MG63 (cell line): ENCODE measurements around the gene ZNF488. TPM values are rescaled to one million over a fixed set of nuclear protein-coding genes. Genes with fewer than 3 reads are reported as not detected.
"Not testable (repeated sequence)": the region's sequence is repeated elsewhere in the genome, so short reads cannot be mapped to it uniquely, and the experiment has no call there.

Source experiments
- DNase-seq: peaks from one replicate; pipeline ENCODE4 v3.0.0-alpha.2; 2020
- H3K27me3 ChIP-seq: fragments of 250-450 bp; sonication (Bioruptor Pico); 2 replicates; pipeline ENCODE4 v1.5.1; 2020; ENCODE audit warnings: mild to moderate bottlenecking, moderate library complexity
- H3K36me3 ChIP-seq: fragments of 250-450 bp; sonication (Bioruptor Pico); 2 replicates; pipeline ENCODE4 v1.5.1; 2020; ENCODE audit warnings: mild to moderate bottlenecking, moderate library complexity
- H3K4me3 ChIP-seq: fragments of 250-450 bp; sonication (Bioruptor Pico); 2 replicates; pipeline ENCODE4 v1.5.1; 2020; ENCODE audit warnings: mild to moderate bottlenecking, moderate library complexity
- H3K9me3 ChIP-seq: fragments of 250-450 bp; sonication (Bioruptor Pico); 2 replicates; pipeline ENCODE4 v1.5.1; 2020; ENCODE audit warnings: mild to moderate bottlenecking, moderate library complexity
- total RNA-seq: library from RNA; depleted of rRNA; stranded (reverse); fragments of >200 nt; shearing (Covaris generic); gene quantifications from 2 replicates; pipeline ENCODE4 v1.2.3, GENCODE V29; 2014; ENCODE audit warnings: low replicate concordance

Gene ZNF488
- total RNA-seq, 1 experiment from 2014 or later, result 0.07 TPM

GRCh38 chr10:47401874-47402640 lies 18.0 kb upstream of the ZNF488 start:
- Histone ChIP-seq H3K9me3 (no peaks in the 10 kb centered on the region), H3K27me3 (no peaks in the 10 kb centered on the region), H3K36me3 (no peaks in the 10 kb centered on the region), H3K4me3 (no peak overlapping the region)
- no peak for DNase-seq

DNA sequence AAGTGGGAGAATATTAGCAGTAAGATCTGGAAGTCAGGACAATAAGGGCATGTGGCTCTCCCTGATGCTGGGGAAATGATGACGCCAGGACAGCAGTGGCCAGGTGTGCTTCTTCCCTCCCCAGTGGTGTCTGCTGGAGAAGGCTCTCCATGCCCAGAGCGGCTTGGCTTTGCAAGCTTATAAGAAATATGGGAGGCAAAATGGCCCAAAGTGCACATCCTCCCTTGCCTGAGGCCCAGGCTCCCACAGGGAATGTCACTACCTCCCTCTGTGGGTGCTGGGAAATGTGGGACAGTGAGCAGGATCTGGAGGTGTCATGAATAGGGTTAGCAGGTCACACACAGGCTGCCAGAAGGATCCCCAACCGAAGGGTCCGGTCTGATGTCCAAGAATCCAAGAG lies 17.1 kb upstream of the ZNF488 start:
- Histone ChIP-seq H3K36me3 (no peaks in the 10 kb centered on the region), H3K9me3 (no peaks in the 10 kb centered on the region), H3K4me3 (no peak overlapping the region), H3K27me3 (no peaks in the 10 kb centered on the region)
- no peak for DNase-seq

DNA sequence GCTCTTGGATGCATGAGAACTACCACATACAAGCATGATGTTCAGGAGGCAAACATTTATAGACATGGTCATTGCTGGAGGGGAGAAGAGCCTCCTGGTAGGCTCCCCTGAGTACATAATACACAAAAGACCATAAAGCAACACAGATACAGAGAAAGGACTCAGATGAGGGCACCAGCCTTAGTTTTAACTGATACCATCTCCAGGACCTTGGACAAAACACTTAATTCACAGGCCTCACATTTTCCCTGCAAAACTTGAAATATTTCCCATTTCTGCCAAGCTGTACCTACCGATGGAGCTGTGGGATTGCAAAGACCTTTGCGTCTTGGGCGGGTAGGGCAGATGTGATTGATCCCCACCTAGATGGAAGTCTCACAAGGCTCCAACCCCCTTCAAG lies 16.7 kb upstream of the ZNF488 start:
- Histone ChIP-seq H3K36me3 (no peaks in the 10 kb centered on the region), H3K9me3 (no peaks in the 10 kb centered on the region), H3K4me3 (no peak overlapping the region), H3K27me3 (no peaks in the 10 kb centered on the region)
- no peak for DNase-seq

DNA sequence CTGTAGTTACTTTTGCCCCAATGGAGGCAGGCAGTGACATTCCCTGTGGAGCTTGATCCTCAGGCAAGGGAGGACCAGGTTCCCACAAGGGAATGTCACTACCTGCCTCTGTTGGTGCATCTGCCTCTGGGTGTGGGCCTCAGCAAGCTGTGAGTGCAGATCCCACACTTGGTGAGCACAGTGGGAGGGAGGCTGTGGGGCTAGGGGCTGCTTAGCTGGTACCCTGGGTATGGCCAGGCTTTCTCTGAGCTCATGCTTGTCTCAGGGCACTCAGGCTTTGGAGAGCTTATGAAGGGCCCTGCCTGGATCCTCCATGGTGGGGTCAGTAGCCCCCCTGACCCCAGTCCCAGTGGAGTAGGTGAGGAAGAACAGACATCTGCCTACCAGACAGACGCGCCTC lies 16.2 kb upstream of the ZNF488 start:
- H3K36me3 ChIP-seq, result no peaks in the 10 kb centered on the region
- H3K27me3 ChIP-seq, result no peaks in the 10 kb centered on the region
- no peaks in the 10 kb centered on the region for H3K9me3 ChIP-seq
- DNase-seq, result no peak
- H3K4me3 ChIP-seq, result no peak overlapping the region

DNA sequence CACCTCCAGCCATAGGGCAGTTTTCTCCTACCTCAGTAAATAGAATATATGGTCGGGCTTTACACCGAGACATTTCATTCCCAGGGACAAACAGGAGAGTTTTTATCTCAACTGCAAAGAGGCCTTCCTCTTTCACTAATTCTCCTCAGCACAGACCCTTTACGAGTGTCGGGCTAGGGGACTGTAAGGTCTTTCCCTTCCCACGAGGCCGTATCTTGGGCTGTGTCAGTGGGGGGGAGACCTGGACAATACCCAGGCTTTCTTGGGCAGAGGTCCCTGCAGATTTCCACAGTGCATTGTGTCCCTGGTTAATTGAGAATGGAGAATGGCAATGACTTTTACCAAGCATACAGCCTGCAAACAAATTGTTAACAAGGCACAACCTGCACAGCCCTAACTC lies 13.2 kb upstream of the ZNF488 start:
- Histone ChIP-seq H3K9me3 (no peaks in the 10 kb centered on the region), H3K27me3 (peaks cover 3% of the 10 kb centered on the region; the same call in 1 of the 2 replicates), H3K4me3 (no peak overlapping the region), H3K36me3 (no peaks in the 10 kb centered on the region)
- DNase-seq, result no peak

GRCh38 chr10:47396311-47396717 lies 12.2 kb upstream of the ZNF488 start:
- Histone ChIP-seq H3K36me3 (no peaks in the 10 kb centered on the region), H3K9me3 (no peaks in the 10 kb centered on the region), H3K27me3 (peaks cover 3% of the 10 kb centered on the region; the same call in 1 of the 2 replicates), H3K4me3 (no peak overlapping the region)
- no peak for DNase-seq

DNA sequence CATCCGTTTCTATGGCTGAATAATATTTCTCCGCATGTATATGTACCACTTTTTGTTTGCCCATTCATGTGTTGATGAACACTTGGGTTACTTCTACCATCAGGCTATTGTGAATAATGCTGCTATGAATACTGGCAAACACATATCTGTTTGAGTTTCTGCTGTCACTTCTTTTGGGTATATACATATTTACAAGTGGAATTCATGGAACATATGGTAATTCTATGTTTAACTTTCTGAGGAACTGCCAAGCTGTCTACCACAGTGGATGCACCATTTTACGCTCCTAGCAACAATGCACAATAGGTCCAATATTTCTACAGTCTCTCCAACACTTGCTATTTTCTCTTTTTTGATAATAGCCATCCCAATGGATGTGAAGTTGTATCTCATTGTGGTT lies 5.5 kb upstream of the ZNF488 start:
- Histone ChIP-seq H3K36me3 (no peaks in the 10 kb centered on the region), H3K9me3 (no peaks in the 10 kb centered on the region), H3K4me3 (no peak overlapping the region), H3K27me3 (peaks cover 3% of the 10 kb centered on the region; the same call in 1 of the 2 replicates)
- no peak for DNase-seq

GRCh38 chr10:47388879-47389278 lies 4.8 kb upstream of the ZNF488 start:
- no peak for DNase-seq
- no peaks in the 10 kb centered on the region for H3K36me3 ChIP-seq
- H3K9me3 ChIP-seq, result no peaks in the 10 kb centered on the region
- H3K27me3 ChIP-seq, result peaks cover 2% of the 10 kb centered on the region; the same call in 1 of the 2 replicates
- H3K4me3 ChIP-seq, result no peak overlapping the region

DNA sequence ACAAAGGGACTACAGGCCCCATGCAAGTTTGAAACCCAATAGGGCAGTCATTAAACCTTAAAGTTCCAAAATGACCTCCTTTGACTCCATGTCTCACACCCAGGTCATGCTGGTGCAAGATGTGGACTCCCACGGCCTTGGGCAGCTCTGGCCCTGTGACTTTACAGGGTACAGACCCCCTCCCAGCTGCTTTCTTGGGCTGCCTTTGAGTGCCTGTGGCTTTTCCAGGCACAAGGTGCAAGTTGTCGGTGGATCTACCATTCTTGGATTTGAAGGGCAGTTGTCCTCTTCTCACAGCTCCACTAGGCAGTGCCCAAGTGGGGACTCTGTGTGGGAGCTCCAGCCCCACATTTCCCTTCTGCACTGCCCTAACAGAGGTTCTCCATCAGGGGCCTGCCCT lies 2.0 kb upstream of the ZNF488 start:
- DNase-seq, H3K4me3 ChIP-seq, H3K27me3 ChIP-seq, H3K9me3 ChIP-seq, H3K36me3 ChIP-seq: not testable (repeated sequence)

DNA sequence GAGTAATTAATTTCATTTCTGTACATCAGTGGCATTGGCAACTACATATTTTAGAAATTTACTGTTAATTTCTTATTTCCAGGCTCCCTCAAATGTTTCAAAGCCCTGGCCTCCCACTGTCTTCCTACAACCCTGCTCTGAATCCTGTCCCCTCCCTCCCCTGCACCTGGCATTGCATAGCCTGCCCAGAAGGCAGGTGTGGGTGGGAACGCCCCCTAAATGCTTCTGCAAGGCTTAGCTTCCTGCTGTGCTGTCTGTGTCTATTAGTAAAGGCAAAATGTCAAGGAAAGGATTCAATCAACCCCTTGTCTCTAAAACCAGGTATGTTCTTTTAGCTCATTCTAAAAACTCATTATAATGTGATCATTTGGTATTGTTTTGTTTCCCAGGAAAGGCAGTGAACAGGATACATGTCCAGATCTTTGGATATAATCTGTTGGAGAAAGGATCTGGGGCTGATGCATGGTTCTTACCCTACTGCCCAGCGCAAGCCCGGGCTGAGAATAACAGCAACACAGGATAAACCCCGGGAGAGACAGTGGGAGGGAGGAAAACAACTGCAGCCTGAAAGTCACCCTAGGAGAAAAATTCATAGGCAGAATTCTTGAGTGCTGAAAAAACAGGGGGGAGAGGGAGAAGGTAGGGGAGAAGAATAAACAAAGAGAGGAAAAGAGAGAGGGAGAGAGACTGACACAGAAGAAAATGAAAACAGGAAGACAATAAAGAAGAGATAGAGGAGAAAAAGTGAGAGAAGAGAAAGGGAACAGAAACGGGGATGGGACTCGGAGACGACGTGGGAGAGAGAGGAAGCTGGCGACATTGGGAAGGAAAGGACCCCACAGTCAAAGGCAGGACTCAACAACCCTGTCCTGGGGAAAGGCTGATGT lies 589 bp downstream of the ZNF488 start:
- no peak for DNase-seq
- Histone ChIP-seq H3K27me3 (no peaks in the 10 kb centered on the region), H3K36me3 (no peaks in the 10 kb centered on the region), H3K4me3 (peak overlapping the region; percentile 63), H3K9me3 (no peaks in the 10 kb centered on the region)

- Histone ChIP-seq H3K27me3 (no peaks in the 10 kb centered on the region), H3K36me3 (no peaks in the 10 kb centered on the region), H3K4me3 (no peak overlapping the region), H3K9me3 (no peaks in the 10 kb centered on the region)
- DNase-seq, result peak; percentile 46
These were observed 2.4 kb downstream of the ZNF488 start for GRCh38 chr10:47381427-47382379.

DNA sequence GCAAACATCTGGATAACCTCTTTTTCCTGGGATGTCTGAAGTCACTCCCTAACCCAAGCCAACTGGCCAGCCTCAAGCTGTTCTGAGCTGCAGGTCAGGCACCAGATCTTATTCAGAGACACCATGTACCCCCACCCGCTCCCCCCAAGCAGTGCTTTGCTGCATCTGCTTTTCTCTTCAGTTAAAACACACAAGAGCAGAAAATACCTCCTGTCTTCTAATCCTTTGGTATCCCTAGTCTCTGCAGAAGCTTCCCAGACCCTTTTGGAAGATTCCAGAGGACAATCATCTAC lies 3.0 kb downstream of the ZNF488 start:
- H3K27me3 ChIP-seq, result no peaks in the 10 kb centered on the region
- H3K4me3 ChIP-seq, result no peak overlapping the region
- peak; percentile 43 for DNase-seq
- no peaks in the 10 kb centered on the region for H3K9me3 ChIP-seq
- no peaks in the 10 kb centered on the region for H3K36me3 ChIP-seq

DNA sequence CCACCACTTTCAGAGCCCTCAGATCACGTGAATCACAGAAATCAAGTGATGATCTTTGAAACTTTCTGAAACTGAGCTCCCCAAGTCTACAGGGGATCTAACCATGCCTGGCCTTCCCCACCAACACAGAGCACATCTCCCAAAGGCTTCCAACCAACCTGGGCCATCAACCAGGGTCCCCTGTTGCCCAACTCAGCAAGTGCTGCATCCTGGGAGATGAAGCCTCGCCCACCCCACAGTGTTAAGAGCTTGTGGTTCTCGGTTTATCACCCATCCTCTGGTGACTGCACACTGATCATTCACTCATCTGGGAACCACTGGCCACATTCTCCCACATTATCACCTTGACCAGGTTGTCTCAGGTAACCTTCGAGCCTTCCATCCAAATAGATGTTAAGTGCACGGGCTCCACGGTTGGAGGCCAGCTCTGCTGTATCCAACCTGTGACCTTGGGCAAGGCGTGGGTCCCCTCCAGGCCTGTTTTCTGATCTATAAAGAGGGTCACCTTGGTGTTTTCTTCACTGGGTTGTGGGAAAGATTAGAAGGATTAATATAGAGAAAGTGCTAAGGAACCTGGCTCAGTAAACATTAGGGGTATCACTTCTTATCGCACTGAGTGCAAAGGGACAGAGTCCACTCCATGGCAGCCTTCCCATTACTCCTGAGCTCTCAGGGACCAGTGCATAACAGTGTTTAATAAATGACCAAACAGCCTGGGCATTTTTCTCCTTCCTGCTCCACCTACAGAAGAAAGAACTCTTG lies 3.6 kb downstream of the ZNF488 start:
- Histone ChIP-seq H3K9me3 (no peaks in the 10 kb centered on the region), H3K27me3 (no peaks in the 10 kb centered on the region), H3K36me3 (no peaks in the 10 kb centered on the region), H3K4me3 (no peak overlapping the region)
- no peak for DNase-seq

- Histone ChIP-seq H3K4me3 (no peak overlapping the region), H3K9me3 (no peaks in the 10 kb centered on the region), H3K27me3 (no peaks in the 10 kb centered on the region), H3K36me3 (no peaks in the 10 kb centered on the region)
- DNase-seq, result no peak
These were observed 4.2 kb downstream of the ZNF488 start for GRCh38 chr10:47379901-47380300.

DNA sequence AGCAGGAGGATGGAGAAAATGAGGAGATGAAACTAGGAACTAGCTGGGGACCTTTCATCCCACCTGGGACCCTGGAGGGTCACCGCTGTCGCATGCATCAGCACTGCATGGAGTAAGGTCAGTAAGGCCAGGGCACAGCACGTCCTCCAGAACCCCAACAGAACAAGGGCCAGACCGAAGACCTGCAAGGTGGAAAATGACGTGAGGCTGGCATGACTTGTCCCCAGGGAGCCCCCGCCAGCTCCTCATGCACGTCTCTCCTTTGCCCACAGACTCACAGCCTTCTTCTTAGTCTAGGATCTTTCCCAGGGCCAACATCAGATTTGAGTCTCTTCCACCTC lies 4.7 kb downstream of the ZNF488 start:
- Histone ChIP-seq H3K4me3 (no peak overlapping the region), H3K9me3 (no peaks in the 10 kb centered on the region), H3K36me3 (no peaks in the 10 kb centered on the region), H3K27me3 (no peaks in the 10 kb centered on the region)
- DNase-seq, result no peak
